Esophagus muscularis mucosa (tissue), 4 donors: Measurements from ENCODE around the gene PALM2AKAP2. TPM values are rescaled to one million over a fixed set of nuclear protein-coding genes. Genes with fewer than 3 reads are reported as not detected.

Source experiments
- DNase-seq: peaks from one replicate; pipeline ENCODE4 v3.0.0-alpha.2; 2017; ENCODE audit errors: extremely low spot score
- H3K27ac ChIP-seq, 4 donors: fragments of 200-600 bp; sonication (generic); replicated peaks in 1 of 4; 1 replicate in 3 of 4; 2 replicates in 1 of 4; pipeline ENCODE4 v1.5.1; 2016 to 2019; ENCODE audit warnings: mild to moderate bottlenecking in 1 of 4
- H3K27me3 ChIP-seq, 4 donors: fragments of 200-600 bp; sonication (generic); one replicate each; pipeline versions ENCODE4 v1.5.1 to v1.6.0; 2016 to 2019
- H3K36me3 ChIP-seq, 4 donors: fragments of 200-600 bp; sonication (generic); one replicate each; pipeline ENCODE4 v1.5.1; 2016 to 2019
- H3K4me1 ChIP-seq, 4 donors: fragments of 200-600 bp; sonication (generic); one replicate each; pipeline ENCODE4 v1.5.1; 2016 to 2019
- H3K4me3 ChIP-seq, 4 donors: fragments of 200-600 bp; sonication (generic); 1 replicate in 2 of 4; 2 replicates in 2 of 4; pipeline ENCODE4 v1.5.1; 2016 to 2019; ENCODE audit warnings: mild to moderate bottlenecking in 4 of 4, moderate library complexity in 1 of 4
- H3K9me3 ChIP-seq, 4 donors: fragments of 200-600 bp; sonication (generic); 1 replicate in 3 of 4; 2 replicates in 1 of 4; pipeline ENCODE4 v1.5.1; 2016 to 2019
- CTCF ChIP-seq, 3 experiments: fragments of 200-600 bp in 2 of 3; fragments of 450-650 bp in 1 of 3; sonication (generic) in 2 of 3; IDR thresholded peaks; one replicate each; pipeline ENCODE4 v1.5.1; 2017 to 2019; ENCODE audit warnings: antibody characterized with exemption in 3 of 3, mild to moderate bottlenecking in 2 of 3, moderate library complexity in 1 of 3
- EP300 ChIP-seq: sonication (generic); formaldehyde crosslinking; IDR thresholded peaks from one replicate; pipeline ENCODE4 v1.6.1; 2017; ENCODE audit warnings: antibody characterized with exemption
- POLR2A ChIP-seq: fragments of 450-650 bp; IDR thresholded peaks from one replicate; pipeline ENCODE4 v1.6.1; 2017; ENCODE audit warnings: antibody characterized with exemption, moderate library complexity, mild to moderate bottlenecking, low read depth
- POLR2AphosphoS5 ChIP-seq, 2 donors: sonication (generic); formaldehyde crosslinking; IDR thresholded peaks; one replicate each; pipeline ENCODE4 v1.6.1; 2017; ENCODE audit warnings: antibody characterized with exemption in 2 of 2
- WGBS: methylation state at CpG from one replicate; pipeline ENCODE4 v1.1.5; 2018; 5-methylcytosine and 5-hydroxymethylcytosine counted together
- intact Hi-C: fragments of 100-400 bp; cut with DNase I; formaldehyde crosslinking; loops from one replicate; pipeline ENCODE4 v1.15.1; 2023
- total RNA-seq, 4 donors: library from RNA; depleted of rRNA; stranded (reverse); fragments of >200 nt; gene quantifications; one replicate each; pipeline versions ENCODE4 v1.1.0 to v1.2.1, GENCODE V29; 2016

Gene PALM2AKAP2
- total RNA-seq, 4 donors from 2014 or later, result 2.3 to 8.1 (median 5.6) TPM

DNA sequence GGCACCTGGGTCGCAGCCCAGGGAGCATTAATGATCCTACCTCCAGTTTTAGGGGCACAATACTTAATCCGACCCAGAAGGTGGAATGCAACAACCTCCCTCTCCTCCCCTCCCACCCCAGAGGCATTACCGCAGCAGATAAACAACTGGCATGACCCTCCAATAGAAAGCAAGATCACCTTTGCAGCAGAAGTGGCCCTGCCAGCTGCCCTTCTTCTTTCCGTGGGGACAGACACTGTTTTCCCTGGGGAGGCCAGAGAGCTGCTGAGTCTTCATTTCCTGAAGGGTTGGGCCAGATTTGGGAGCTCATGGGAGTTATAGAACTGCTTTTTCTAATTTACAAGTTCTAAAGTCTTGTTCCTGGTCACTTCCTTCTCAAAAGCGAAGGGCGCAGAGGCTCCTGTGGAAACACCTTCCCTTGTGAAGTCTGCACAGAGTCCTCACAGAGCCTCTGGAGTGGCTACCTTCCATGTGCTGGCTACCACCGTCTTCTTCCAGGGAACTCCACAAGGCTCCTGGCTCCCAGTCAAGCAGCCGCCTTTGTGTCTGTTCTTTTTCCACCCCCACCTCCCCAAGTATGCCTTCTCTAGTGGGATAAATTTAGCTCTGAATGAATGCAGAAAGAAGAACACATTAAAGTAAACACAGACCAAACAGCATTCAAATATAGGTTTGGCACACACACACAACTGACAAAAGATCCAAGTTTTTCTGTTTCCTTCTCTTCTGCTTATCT lies 8.0 kb upstream of the PALM2AKAP2 start:
- Histone ChIP-seq H3K27me3 (no peaks in the 10 kb centered on the region), H3K27ac (peak overlapping the region in 1 of 4 donors; percentile 20), H3K9me3 (no peaks in the 10 kb centered on the region), H3K4me1 (peaks cover 17 to 28% (median 26%) of the 10 kb centered on the region in 4 donors), H3K36me3 (no peaks in the 10 kb centered on the region), H3K4me3 (no peak overlapping the region)
- intact Hi-C loops, result no loop called here
- no peak for DNase-seq
- WGBS, result 31% methylated on average over 8 of the region's 8 CpGs
- TF ChIP-seq POLR2A, result no peak
- TF ChIP-seq POLR2AphosphoS5 (IDR thresholded peaks at IDR 0.05), result peak; percentile 34 to 36
- no peak for TF ChIP-seq CTCF (IDR thresholded peaks at IDR 0.05)

DNA sequence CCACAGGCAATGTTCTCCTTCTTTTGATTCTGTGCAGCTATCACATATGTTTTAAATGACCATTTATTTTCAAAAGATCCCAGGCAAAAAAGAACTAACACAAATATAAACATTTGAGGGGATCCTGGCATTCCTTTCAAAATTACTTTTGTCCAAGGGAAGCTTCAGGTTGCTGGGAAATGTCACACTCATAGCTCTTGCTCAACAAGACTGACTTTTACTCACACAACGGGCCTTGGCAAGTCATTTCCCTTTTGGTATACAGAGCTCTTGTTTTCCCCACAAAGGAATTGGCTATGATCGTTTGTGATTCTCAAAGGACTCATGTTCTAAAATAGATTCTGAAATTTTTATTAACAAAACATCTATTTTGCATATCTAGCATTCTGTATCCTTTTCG lies 4.5 kb upstream of the PALM2AKAP2 start:
- Histone ChIP-seq H3K9me3 (no peaks in the 10 kb centered on the region), H3K4me1 (peaks cover 17 to 34% (median 29%) of the 10 kb centered on the region in 4 donors), H3K36me3 (no peaks in the 10 kb centered on the region), H3K27me3 (peaks cover 0 to 12% (median 0%) of the 10 kb centered on the region in 4 donors), H3K4me3 (no peak overlapping the region), H3K27ac (no peak overlapping the region)
- WGBS, result 68% methylated on average over 3 of the region's 3 CpGs
- no peak for TF ChIP-seq POLR2A
- no peak for DNase-seq
- intact Hi-C loops, result no loop called here

DNA sequence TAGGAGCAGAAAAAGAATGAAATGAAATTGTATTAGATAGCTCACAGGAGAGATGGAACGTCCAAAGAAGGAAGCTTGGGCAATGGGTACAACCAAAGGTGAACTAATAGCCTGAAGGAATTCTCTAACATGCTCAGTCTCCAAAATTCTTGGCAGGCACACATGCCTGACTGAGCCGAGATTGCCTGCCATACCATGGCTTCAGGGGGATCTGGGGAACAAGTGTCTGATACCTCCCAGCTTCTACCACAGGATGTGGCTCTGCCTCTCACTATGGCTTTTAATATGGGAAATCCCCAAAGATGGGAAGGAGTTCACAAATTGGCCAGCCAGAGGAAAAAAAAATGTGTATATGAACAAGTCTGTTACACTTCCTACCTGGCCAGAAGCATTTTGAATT lies 3.6 kb upstream of the PALM2AKAP2 start:
- Histone ChIP-seq H3K4me1 (peaks cover 12 to 32% (median 29%) of the 10 kb centered on the region in 4 donors), H3K36me3 (no peaks in the 10 kb centered on the region), H3K4me3 (no peak overlapping the region), H3K9me3 (no peaks in the 10 kb centered on the region), H3K27ac (no peak overlapping the region), H3K27me3 (peaks cover 0 to 21% (median 0%) of the 10 kb centered on the region in 4 donors)
- intact Hi-C loops, result no loop called here
- DNase-seq, result no peak
- TF ChIP-seq CTCF (IDR thresholded peaks at IDR 0.05) (no peak), EP300 (no peak), POLR2AphosphoS5 (IDR thresholded peaks at IDR 0.05) (no peak), POLR2A (no peak)
- 63% methylated on average over 2 of the region's 2 CpGs for WGBS

GRCh38 chr9:109780453-109781033 lies 545 bp downstream of the PALM2AKAP2 start:
- WGBS, result 5% methylated on average over 13 of the region's 16 CpGs
- no peak for TF ChIP-seq POLR2A
- TF ChIP-seq CTCF (IDR thresholded peaks at IDR 0.05), result no peak
- TF ChIP-seq POLR2AphosphoS5 (IDR thresholded peaks at IDR 0.05), result no peak
- TF ChIP-seq EP300, result no peak
- Histone ChIP-seq H3K4me3 (peak overlapping the region; percentile 56 to 71 (median 58)), H3K4me1 (peaks cover 0 to 26% (median 15%) of the 10 kb centered on the region in 4 donors), H3K27me3 (peaks cover 0 to 26% (median 0%) of the 10 kb centered on the region in 4 donors), H3K27ac (peak overlapping the region; percentile 13 to 50 (median 39)), H3K36me3 (no peaks in the 10 kb centered on the region), H3K9me3 (no peaks in the 10 kb centered on the region)
- peak; percentile 86 for DNase-seq
- intact Hi-C loops, result no loop called here

GRCh38 chr9:109781086-109781485 lies 1.1 kb downstream of the PALM2AKAP2 start:
- H3K4me3 ChIP-seq, result peak overlapping the region; percentile 56 to 71 (median 58)
- intact Hi-C loops, result no loop called here
- peak overlapping the region in 2 of 4 donors; percentile 13 to 45 for H3K27ac ChIP-seq
- no peaks in the 10 kb centered on the region for H3K36me3 ChIP-seq
- TF ChIP-seq CTCF (IDR thresholded peaks at IDR 0.05), result no peak
- no peak for TF ChIP-seq EP300
- no peak for TF ChIP-seq POLR2A
- no peak for TF ChIP-seq POLR2AphosphoS5 (IDR thresholded peaks at IDR 0.05)
- 34% methylated on average over 5 of the region's 5 CpGs for WGBS
- no peak for DNase-seq
- H3K27me3 ChIP-seq, result peaks cover 0 to 26% (median 0%) of the 10 kb centered on the region in 4 donors
- H3K9me3 ChIP-seq, result no peaks in the 10 kb centered on the region
- H3K4me1 ChIP-seq, result peaks cover 0 to 26% (median 15%) of the 10 kb centered on the region in 4 donors
